ACHN (cell line): Measurements from ENCODE around the gene CCSAP.

ENCODE experiments used
- DNase-seq: peaks from one replicate; pipeline ENCODE4 v3.0.0-alpha.2; 2015
- in situ Hi-C: cut with HindIII; loops from 2 replicates; pipeline ENCODE4 v1.10.0; 2017; ENCODE audit warnings: low sequenced_read_pairs, low pct_ligation_motif_present, low pct_unique_long_range_greater_than_20kb

The CCSAP gene

DNA sequence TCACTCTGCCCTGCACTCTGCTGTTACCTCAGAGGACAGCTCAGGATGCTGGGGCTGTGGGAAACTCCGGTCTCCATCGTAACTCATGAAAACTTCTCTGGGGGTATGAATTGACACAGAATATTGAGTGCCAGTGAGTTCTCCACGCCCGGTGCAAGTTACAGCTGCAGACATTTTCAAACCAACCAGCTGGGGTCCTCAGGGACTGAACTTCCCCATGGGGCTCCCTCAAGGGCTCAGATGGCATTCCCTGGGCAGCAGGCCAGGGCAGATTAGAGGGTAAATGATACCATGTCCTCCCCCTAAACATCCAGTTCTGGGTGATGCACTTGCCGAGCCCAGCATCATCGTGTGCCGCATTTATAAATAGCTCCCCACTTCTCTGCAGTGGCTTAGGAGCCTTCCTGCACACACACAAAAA is 27.8 kb upstream of the CCSAP start:
- in situ Hi-C loops = no loop called here
- DNase-seq = no peak

- DNase-seq = no peak
- in situ Hi-C loops = no loop called here
Measured at GRCh38 chr1:229368347-229368746, 25.5 kb upstream of the CCSAP start.

- DNase-seq = no peak
- in situ Hi-C loops = no loop called here
Measured at GRCh38 chr1:229365569-229365968, 22.7 kb upstream of the CCSAP start.

DNA sequence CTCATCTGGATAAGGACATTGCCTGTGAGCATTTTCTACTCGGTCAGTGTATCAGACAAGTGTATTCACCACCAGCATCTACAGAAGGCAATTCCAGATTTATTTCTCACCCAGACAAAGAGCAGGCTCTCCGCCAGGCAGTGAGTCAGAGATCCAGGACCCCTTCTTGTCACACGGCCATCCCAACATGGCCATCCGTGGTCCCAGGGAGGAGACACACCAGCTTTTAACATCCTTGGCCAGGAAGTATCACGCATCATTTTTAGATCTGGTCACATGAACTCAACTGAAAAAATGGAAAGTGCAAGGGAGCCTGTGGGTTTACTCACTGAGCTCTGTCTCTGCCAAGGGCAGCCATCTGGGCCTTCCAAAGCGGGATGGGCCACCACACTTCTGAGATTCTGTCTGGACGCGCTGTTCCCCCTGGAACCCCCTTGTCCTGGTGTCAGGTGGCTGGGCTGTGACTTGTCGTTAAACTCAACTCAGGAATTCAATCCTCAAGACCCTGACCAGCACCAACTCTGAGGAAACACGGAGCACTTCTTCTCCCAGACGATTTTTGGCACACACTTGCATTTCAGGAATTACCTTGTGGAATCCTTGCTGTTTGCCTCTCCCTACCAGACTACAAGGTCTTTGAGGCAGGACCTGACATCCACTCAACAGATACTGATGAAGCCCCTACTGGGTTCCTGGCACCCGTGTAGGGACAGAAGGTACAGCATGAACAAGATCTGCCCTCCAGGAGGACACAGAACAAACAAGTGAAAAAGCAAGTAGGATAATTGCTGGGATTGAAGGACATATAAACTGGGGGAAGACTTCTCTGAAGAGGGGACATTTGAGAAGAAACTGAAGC is 21.6 kb upstream of the CCSAP start:
- in situ Hi-C loops = no loop called here

DNA sequence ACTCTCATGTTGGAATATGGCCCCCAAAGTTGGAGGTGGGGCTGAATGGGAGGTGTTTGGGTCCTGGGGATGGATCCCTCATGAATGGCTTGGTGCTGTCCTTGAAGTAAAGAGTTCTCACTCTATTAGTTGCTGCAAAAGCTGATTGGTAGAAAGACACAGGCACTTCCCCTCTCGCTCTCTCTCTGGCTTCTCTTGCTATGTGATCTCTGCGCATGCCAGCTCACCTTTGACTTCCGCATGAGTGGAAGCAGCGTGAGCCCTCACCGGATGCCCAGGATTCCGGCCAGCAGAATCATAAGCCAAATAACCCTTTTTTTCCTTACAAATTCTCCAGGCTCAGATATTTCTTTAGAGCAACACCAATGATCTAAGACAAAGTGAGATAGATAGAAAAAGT is 20.9 kb upstream of the CCSAP start:
- no peak for DNase-seq
- in situ Hi-C loops = no loop called here

More for the DNA sequence above, 21.6 kb upstream of the CCSAP start:
- DNase-seq = no peak

DNA sequence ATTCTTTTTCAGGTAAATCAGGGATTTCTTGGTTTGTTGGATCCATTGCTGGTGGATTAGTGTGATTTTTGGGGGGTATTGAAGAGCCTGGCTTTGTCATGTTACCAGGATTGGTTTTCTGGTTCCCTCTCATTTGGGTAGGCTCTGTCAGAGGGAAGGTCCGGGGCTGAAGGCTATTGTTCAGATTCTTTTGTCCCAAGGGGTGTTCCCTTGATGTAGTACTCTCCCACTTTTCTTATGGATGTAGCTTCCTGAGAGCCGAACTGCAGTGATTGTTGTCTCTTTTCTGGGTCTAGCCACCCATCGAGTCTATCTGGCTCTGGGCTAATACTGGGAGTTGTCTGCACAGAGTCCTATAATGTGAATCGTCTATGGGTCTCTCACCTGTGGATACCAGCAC is 17.6 kb upstream of the CCSAP start:
- in situ Hi-C loops = no loop called here
- DNase-seq = no peak

- DNase-seq = no peak
- in situ Hi-C loops = no loop called here
Measured at GRCh38 chr1:229355661-229356060, 12.8 kb upstream of the CCSAP start.

- DNase-seq = no peak
- in situ Hi-C loops = no loop called here
Measured at GRCh38 chr1:229354226-229354625, 11.4 kb upstream of the CCSAP start.

- in situ Hi-C loops = no loop called here
- no peak for DNase-seq
Measured at GRCh38 chr1:229352975-229353374, 10.1 kb upstream of the CCSAP start.

DNA sequence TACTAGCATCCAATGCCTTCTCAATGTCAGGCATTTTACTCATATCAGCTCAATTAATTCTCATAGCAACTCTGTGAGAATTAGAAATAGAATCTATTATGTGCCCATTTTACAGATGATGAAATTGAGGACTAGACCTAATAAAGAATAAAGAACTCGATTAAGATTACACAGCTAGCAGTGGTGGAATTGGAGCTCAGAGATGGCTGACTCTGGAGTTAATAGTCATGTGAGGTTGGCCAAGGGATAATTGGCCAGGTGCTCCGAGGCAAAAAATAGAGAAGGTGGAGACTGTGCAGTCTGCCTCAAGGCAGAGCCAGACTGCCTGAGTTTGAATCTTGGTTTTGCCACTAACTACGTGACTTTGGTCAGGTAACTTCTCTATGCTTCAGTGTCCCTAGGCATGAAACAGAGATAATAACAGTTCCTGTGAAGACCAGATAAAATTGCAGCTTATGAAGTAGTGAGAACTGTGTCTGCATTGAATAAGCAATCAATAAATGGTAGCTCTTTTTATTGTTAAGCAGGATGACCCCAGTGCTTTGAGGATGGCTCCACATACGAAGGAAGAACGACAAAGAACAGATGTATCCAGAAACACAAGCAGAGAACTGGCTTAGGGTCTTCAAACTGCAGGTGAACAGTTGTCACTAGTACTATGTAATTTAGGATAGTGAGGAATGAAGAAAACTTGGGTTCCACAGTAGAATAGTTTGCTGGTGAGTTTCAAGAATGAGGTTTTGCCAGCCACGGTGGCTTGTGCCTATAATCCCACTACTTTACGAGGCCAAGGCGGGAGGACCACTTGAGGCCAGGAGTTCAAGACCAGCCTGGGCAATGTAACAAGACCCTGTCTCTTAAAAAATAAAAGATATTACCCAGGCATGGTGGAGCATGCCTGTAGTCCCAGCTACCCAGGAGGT is 6.9 kb upstream of the CCSAP start:
- no peak for DNase-seq
- in situ Hi-C loops = no loop called here

DNA sequence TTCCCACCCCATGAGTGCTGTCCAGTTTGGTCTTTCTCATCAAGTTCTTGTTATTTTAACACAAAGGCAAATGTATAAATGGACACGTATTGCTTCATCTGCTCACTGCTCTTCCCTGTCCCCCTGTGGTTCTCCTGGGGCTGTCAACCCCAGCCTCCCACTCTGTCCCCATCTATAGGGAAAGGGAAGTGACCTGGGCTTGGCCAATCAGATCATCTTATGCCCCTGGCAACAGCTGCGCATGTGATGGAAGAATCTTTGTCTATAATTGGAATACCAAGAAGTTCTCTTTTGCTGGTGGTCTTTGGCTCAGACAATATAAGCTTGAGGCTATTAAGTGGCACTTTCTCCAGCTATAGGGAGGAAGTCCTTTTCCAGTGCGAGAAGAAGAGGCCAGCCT is 4.7 kb upstream of the CCSAP start:
- in situ Hi-C loops = no loop called here
- DNase-seq = no peak

DNA sequence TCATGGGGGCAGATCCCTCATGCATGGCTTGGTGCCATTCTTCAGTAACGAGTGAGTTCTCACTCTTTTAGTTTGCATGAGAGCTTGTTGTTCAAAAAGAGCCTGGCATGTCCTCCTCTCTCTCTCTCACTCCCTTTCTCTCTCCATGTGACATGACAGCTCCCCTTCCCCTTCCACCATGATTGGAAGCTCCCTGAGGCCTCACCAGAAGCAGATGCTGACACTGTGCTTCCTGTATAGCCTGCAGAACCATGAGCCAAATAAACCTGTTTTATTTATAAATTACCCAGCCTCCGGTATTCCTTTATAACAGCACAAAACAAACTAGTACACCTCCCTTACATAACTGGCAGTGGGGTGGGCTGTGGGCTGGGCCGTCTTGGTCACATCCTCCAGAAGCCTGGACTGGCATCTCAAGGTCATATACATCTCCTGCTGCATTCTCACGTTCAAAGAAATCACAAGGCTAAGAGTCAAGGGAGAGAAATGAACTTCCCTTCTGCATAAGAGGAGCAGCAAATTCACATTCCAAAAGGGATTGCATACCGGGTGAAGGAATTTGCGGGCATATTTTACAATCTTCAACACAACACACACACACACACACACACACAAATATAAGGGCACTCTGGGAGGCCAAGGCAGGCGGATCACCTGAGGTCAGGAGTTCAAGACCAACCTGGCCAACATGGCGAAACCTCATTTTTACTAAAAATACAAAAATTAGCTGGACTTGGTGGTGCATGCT is 2.3 kb upstream of the CCSAP start:
- in situ Hi-C loops = no loop called here
- DNase-seq = no peak

DNA sequence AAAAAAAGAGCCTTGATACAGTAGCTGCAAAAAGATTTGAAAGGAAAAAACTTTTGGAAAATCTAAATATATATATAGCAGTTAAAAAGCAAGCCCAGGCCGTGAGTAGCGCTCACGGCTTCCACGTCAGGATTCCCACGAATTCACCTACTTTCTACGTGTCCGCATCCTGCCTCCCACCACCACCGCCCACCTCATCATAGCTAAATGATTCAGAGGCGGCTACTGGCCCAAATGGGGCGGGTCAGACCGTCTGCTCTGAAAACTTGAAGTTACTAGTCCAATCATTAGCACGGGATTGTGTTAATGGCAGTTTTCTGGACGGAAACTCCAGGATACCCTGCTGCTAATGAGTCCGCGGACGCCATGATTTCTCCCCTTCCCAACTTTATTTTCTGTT is 1.3 kb upstream of the CCSAP start:
- DNase-seq = no peak

GRCh38 chr1:229341774-229342655 is 832 bp downstream of the CCSAP start:
- peak; percentile 80 for DNase-seq
- in situ Hi-C loops = no loop called here

More for the DNA sequence above, 1.3 kb upstream of the CCSAP start:
- in situ Hi-C loops = no loop called here

- DNase-seq = no peak
- in situ Hi-C loops = no loop called here
Measured at GRCh38 chr1:229340496-229340895, 2.4 kb downstream of the CCSAP start.

DNA sequence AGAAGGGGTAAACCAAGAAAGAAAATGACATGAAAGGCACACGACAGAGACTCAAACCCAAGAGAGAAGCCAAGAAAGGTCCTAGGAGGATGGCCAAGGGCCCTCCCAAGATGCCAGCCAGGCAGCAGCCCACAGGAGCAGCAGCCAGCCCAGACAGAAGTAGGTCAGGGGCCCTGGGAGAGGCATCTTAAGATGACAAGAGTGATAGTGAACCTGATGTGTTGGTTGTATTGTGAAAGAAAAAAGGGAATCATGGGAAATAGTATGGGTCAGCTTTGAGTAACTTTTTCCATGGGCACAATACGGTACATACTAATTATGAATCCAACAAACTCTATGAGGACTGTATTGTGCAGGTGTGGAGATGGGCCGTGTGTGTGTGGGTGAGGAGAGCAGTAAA is 3.3 kb downstream of the CCSAP start:
- in situ Hi-C loops = no loop called here
- no peak for DNase-seq

GRCh38 chr1:229339086-229339485 is 3.8 kb downstream of the CCSAP start:
- in situ Hi-C loops = no loop called here
- DNase-seq = no peak

DNA sequence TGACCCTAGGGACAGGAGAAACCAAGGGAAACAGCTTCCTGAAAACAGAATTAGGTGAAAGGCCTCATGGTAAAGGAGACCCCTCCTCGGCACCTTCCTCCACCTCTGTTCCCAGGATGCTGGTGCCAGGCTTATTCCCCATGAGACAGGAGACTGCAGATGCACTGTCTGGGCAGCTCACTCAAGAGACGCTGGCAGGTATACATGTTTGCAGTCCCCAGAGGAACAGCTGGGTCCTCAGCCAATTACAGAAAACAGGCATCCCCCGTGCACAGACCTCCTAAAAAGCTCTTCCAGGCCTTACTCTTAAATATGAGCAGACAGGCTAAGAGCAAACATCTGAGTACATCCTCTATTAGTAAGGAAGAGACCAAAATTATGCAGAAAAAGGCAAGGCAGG is 6.5 kb downstream of the CCSAP start:
- in situ Hi-C loops = no loop called here
- DNase-seq = no peak
